ENCODE results near the gene CTDSPL. TPM values are rescaled to one million over a fixed set of nuclear protein-coding genes. Genes with fewer than 3 reads are reported as not detected.
"Not testable (repeated sequence)": the region's sequence is repeated elsewhere in the genome, so short reads cannot be mapped to it uniquely, and the experiment has no call there.

Gene CTDSPL
- total RNA-seq, 2 experiments from 2014 or later, result 2.0 to 4.1 TPM

DNA sequence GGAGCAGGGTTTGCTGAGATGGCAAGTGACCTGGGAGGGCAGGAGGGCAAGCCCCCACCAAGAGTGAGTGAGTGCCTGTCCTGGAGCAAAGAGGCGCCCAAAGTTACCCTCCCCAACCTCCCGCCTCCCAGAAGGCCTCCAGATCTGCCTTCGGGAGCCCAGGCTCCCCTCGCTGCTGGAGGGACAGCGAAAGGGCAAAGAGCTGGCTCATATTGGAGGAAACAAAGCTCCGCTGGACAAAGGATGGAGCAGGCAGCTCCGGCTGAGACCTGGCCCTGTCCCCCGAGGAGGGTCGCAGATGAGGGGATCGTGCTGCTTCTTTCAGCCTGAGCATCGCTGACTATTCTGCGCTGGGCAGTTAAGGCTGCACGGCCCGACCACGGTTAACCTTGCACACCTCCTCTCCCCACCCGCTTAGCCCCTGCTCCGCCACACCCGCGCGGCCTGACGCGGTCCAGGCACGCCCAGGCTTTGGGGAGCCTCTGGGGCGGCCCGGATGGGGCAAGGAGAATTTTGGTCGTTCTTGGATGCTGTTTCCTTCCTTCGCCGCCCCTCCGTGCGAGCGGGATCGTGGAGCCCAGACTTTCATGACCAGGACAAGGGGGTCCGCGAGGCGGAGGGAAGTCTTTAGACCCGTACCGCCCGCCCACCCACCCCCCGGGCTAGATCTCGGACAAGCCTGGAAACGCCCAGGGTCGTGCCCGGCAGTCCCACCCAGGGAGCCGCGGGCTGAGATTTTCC lies 167.1 kb downstream of the CTDSPL start:
- ChIA-PET CTCF (interaction anchor here (1.5 kb wide), 1 partner anchor 25 kb away, joined by 4 read pairs; no protein-coding TSS in a partner anchor), POLR2A (interaction anchor here (0.9 to 3.0 kb wide), 2 partner anchors 11 to 136 kb away, joined by 5 to 36 read pairs; partner anchors contain the start of genes DLEC1 and OXSR1)
- H3K27ac Mint-ChIP-seq, result no peak overlapping the region
- DNase-seq, result no peak
- H3K36me3 Mint-ChIP-seq (ENCODE audit: low read depth), result peaks cover 2% of the 10 kb centered on the region
- peaks cover 11% of the 10 kb centered on the region for H3K27me3 Mint-ChIP-seq
- H3K9me3 Mint-ChIP-seq, result no peaks in the 10 kb centered on the region
- H3K4me1 Mint-ChIP-seq, result peaks cover 55% of the 10 kb centered on the region
- H3K4me3 Mint-ChIP-seq, result peak overlapping the region; percentile 35

DNA sequence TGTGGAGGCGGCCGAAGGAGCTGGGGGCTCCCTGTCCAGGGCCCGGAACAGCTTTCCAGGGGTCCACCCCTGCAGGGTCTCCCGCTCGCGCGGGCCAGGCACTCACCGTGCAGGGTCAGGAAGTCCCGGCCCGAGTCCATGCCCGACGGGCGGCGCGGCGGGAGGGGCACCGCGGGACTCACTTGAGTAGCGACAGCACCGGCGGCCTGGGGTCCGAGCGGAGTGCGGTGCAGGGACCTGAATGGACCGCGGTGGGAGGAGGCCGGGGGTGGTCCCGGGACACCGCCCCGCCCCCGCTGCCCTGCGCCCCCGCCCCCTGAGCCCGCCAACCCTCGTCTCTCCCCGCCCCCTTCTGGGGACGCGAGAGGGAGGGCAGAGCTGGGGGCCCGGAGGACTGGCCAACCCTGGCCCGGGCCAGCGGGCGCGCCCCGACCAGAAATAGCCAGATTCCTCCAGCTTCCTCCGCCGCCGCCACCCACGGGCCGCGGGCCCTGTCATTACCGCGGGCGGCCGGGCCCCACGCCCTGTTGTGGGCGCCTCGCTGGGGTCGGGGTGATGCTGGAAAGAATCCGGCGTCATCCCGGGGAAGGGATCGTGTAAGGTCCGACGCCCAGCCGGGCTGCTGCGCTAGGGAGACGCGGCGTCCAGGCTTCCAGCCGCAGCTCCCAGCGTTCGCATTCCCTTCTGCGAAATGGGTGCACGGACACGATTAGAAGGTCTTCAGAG lies 167.9 kb downstream of the CTDSPL start, which contains the start of gene PLCD1:
PLCD1 (minus strand) TSS at position 243 of the 726 bp plus-strand sequence; CDS start at position 140, 103 bp downstream.
- H3K27ac Mint-ChIP-seq, result no peak within 1 kb of the TSS
- POLR2A ChIA-PET, result interaction anchor here (0.9 to 3.0 kb wide), 3 partner anchors 10 to 135 kb away, joined by 3 to 36 read pairs (median 5); partner anchors contain the start of genes DLEC1 and OXSR1

GRCh38 chr3:38030126-38031021 lies 168.7 kb downstream of the CTDSPL start:
- Mint-ChIP-seq H3K27me3 (peaks cover 11% of the 10 kb centered on the region), H3K9me3 (no peaks in the 10 kb centered on the region), H3K4me3 (peak overlapping the region; percentile 40), H3K4me1 (peaks cover 49% of the 10 kb centered on the region), H3K36me3 (ENCODE audit: low read depth) (peaks cover 2% of the 10 kb centered on the region), H3K27ac (no peak overlapping the region)
- DNase-seq, result no peak
- ChIA-PET CTCF (interaction anchor here (1.0 to 1.5 kb wide), 3 partner anchors 9 to 33 kb away, joined by 3 to 6 read pairs (median 4); partner anchors contain the start of gene DLEC1), POLR2A (interaction anchor here (0.9 to 3.0 kb wide), 4 partner anchors 9 to 135 kb away, joined by 3 to 36 read pairs (median 6); partner anchors contain the start of genes DLEC1 and OXSR1)

More for the DNA sequence above, 167.9 kb downstream of the CTDSPL start, which contains the start of gene PLCD1:
- peak; percentile 54 for DNase-seq
- H3K4me3 Mint-ChIP-seq, result peak within 1 kb of the TSS; percentile 40
- peaks cover 2% of the 10 kb centered on the region for H3K36me3 Mint-ChIP-seq (ENCODE audit: low read depth)
- peaks cover 53% of the 10 kb centered on the region for H3K4me1 Mint-ChIP-seq
- H3K27me3 Mint-ChIP-seq, result peaks cover 11% of the 10 kb centered on the region
- H3K9me3 Mint-ChIP-seq, result no peaks in the 10 kb centered on the region
- CTCF ChIA-PET, result interaction anchor here (1.5 kb wide), 1 partner anchor 26 kb away, joined by 4 read pairs; no protein-coding TSS in a partner anchor

DNA sequence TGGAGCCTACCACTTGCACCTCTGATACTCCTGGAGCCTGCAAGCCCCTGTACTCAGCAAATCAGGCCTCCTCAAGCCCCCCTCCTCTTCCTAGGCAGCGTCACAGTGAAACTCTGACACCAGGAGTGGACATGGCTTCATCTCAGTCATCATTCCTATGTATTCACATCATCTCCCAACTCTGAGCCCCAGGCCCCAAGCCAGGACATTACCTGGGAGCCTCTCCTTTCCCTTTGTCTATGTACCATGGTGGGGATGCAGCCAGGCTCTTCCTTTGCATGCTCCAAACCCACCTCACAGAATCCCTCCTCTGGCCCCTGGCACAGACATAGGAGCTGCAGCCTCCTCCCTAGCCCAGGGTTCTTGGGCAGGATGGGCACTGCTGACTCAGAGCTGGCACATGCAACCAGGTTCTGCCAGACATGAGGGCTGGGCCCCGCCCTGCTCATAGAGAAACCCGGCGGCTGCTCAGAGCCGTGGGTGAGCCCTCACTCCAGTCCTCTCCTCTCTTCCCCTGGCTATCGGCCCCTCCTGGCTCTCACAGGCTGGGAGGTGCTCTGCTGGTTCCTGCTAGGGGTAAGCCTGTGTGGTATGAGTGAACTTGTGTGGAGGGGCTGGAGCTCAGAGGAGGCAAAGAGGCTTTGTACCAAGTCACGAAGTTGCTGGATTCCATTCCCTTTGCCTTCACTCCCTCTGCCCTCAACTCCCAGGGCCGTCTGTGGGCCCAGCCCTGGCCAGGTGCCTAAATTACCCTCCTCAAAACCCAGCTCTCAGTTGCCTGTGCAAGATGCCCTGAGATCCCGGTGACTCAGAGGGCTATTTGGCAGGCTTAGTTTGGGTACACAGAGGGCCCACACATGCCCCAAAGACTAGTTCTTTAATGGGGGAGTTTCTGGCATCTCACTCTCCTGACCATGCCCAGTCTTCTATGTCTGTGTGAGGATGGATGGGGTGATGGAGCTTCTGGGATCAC lies 169.6 kb downstream of the CTDSPL start:
- H3K27ac Mint-ChIP-seq, result peak overlapping the region; percentile 61

GRCh38 chr3:38032328-38032865 lies 170.7 kb downstream of the CTDSPL start:
- ChIA-PET POLR2A (interaction anchor here (0.9 to 1.6 kb wide), 2 partner anchors 104 to 133 kb away, joined by 3 read pairs; partner anchors contain the start of genes ACAA1 and OXSR1), CTCF (no interaction called here)
- peaks cover 4% of the 10 kb centered on the region for H3K36me3 Mint-ChIP-seq (ENCODE audit: low read depth)
- peaks cover 10% of the 10 kb centered on the region for H3K27me3 Mint-ChIP-seq
- DNase-seq, result no peak
- peaks cover 3% of the 10 kb centered on the region for H3K9me3 Mint-ChIP-seq
- H3K4me3 Mint-ChIP-seq, result no peak overlapping the region
- H3K4me1 Mint-ChIP-seq, result peaks cover 49% of the 10 kb centered on the region
- no peak overlapping the region for H3K27ac Mint-ChIP-seq

More for the DNA sequence above, 169.6 kb downstream of the CTDSPL start:
- Mint-ChIP-seq H3K36me3 (ENCODE audit: low read depth) (no peaks in the 10 kb centered on the region), H3K4me1 (peaks cover 43% of the 10 kb centered on the region), H3K9me3 (no peaks in the 10 kb centered on the region), H3K27me3 (peaks cover 11% of the 10 kb centered on the region), H3K4me3 (peak overlapping the region; percentile 12)
- ChIA-PET CTCF (interaction anchor here (1.0 to 1.5 kb wide), 2 partner anchors 8 to 34 kb away, joined by 3 to 6 read pairs; partner anchors contain the start of gene DLEC1), POLR2A (interaction anchor here (0.9 to 3.0 kb wide), 4 partner anchors 8 to 134 kb away, joined by 3 to 36 read pairs (median 4); partner anchors contain the start of genes ACAA1, DLEC1 and OXSR1)
- DNase-seq, result peak; percentile 73

GRCh38 chr3:38033586-38033985 lies 171.9 kb downstream of the CTDSPL start:
- Mint-ChIP-seq H3K36me3 (ENCODE audit: low read depth) (peaks cover 16% of the 10 kb centered on the region), H3K4me1 (peaks cover 56% of the 10 kb centered on the region), H3K9me3 (peaks cover 11% of the 10 kb centered on the region)
- DNase-seq, POLR2A ChIA-PET, H3K27ac Mint-ChIP-seq, CTCF ChIA-PET, H3K4me3 Mint-ChIP-seq, H3K27me3 Mint-ChIP-seq: not testable (repeated sequence)

Other genes with a start within 250 kb of the CTDSPL start
- 10 to 100 TPM; 18.4 to 18.7 TPM for gene VILL, start 128.9 kb downstream of the CTDSPL start, total RNA-seq
- 10 to 100 TPM; 36.2 to 38.0 TPM for gene PLCD1, start 167.8 kb downstream of the CTDSPL start, total RNA-seq
- gene DLEC1, start 177.3 kb downstream of the CTDSPL start, total RNA-seq, result 1 to 10 TPM; 3.8 to 4.2 TPM